Stimulated activated CD8-positive, alpha-beta memory T cell treated with anti-CD3 and anti-CD28 coated beads, Interleukin-12 subunit alpha, Interleukin-12 subunit beta, amount 100 ng/mL, for 24 hours (primary cell): ENCODE data around the gene RALGDS.
"Not testable (repeated sequence)": the region's sequence is repeated elsewhere in the genome, so short reads cannot be mapped to it uniquely, and the experiment has no call there.

Experiments used
- DNase-seq: peaks from one replicate; pipeline ENCODE4 v3.0.0-alpha.2; 2020; ENCODE audit errors: extremely low read depth

RALGDS gene

GRCh38 chr9:133106511-133107244, 14.4 kb downstream of the RALGDS start:
- no peak for DNase-seq

- no peak for DNase-seq
Measured at GRCh38 chr9:133105461-133105770, 15.6 kb downstream of the RALGDS start.

DNA sequence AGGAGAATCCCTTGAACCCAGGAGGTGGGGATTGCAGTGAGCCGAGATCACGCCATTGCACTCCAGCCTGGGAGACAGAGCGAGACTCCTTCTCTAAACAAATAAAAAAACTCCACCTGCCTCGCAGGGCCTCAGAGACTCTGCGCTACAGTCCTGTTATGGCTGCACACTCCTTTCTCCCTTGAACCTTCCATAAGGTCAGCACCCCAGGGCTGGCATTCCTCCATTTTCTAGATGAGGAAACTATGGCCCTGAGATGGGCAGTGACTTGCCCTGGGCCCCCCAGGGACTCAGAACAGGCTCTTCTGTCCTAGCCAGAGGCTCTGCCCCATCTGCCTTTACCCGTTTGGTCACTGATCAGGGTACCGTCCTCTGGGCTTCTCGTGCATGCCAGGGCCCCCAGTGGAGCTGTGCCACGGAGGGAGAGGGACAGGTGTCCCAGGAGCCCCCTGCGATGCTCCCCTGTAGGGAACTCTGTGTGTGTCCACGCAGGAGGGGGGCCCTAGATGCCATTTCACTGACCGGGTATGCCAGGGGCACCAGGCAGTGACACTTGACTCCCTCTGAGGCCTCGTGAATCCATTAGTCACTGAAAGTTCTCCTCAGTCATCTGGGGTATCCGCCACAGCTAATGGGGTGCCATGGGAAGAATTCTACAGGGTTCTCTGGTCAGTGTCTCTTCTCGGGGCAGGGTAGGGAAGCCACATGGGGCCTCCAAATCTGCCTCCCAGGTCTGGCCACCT, 16.2 kb downstream of the RALGDS start:
- DNase-seq = no peak

- DNase-seq = no peak
Measured at GRCh38 chr9:133103987-133104505, 17.0 kb downstream of the RALGDS start.

- no peak for DNase-seq
Measured at GRCh38 chr9:133103183-133103986, 17.7 kb downstream of the RALGDS start.

- DNase-seq = no peak
Measured at GRCh38 chr9:133102190-133103021, 18.6 kb downstream of the RALGDS start.

- DNase-seq = no peak
Measured at GRCh38 chr9:133101356-133102189, 19.5 kb downstream of the RALGDS start.

DNA sequence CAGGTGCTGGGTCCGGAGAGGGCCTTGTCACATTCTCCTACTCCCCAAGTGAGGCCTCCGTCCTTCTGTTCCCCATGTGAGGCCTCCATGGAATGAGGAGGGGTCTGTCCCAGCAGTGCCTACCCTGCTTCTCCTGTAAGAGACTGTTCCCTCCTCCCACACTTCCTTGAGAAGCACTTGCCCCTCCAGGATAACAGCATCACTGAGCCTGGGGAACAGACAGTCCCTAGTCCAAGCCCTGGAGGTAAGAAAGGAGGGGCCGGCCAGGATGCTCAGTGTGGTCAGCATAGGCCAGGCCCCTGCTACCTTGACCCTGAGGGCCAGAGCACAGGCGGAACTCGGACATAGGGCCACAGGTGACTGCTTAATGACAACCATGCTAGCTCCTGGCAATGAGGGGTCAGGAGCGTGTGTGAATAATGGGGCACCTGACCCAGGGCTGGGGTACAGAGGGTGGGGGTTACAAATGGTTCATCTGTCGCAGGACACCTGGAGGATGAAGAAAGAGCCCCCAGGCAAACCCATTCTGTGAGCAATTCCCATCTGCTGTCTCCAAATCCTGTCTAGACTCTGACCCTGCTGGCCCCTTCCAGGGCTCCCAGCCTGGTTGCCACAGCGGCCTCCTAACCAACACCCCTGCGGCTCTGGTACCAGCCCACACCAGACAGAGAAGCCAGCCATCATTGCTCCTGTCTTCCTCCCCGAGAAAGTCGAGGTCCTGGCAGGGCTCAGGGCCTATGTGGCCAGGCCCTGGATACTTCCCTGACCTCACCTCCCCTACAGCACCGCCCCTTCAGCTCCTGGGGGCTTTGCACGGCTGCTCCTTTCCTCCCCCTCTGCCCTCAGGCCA, 20.3 kb downstream of the RALGDS start:
- no peak for DNase-seq

GRCh38 chr9:133099726-133100505, 21.1 kb downstream of the RALGDS start:
- DNase-seq = no peak

- DNase-seq = no peak
Measured at GRCh38 chr9:133098871-133099270, 22.2 kb downstream of the RALGDS start.

DNA sequence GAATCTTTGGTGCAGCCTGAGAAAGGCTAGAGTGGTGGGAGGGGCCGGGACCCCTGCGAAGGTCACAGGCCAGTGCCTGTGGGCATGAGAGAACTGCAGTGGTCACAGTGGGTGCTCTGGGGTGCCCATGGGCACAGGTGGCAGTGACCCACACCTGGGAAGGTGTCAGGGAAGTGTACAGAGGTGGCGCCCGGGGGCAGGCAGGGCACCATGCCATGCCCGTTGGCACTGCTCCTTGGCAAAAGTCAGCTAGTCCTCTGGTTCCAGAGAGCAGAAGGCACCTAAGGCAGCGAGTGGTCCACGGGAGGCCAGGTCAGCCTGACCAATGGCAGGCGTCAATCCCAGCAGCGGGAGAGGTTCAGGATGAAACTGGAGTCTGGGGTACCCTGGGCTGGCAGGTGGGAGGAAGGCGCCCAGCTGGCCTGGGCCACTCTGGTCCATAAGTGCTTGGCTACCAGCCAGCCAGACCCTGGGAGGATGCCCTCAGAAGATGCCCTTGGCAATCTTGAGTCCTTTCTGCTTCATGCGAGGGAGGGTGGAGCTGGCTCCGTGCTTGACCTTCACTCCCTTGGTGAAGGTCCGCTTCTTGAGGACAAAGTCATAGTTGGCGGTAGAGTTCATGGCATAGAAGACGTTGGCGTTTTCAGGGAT, 22.8 kb downstream of the RALGDS start:
- no peak for DNase-seq

DNA sequence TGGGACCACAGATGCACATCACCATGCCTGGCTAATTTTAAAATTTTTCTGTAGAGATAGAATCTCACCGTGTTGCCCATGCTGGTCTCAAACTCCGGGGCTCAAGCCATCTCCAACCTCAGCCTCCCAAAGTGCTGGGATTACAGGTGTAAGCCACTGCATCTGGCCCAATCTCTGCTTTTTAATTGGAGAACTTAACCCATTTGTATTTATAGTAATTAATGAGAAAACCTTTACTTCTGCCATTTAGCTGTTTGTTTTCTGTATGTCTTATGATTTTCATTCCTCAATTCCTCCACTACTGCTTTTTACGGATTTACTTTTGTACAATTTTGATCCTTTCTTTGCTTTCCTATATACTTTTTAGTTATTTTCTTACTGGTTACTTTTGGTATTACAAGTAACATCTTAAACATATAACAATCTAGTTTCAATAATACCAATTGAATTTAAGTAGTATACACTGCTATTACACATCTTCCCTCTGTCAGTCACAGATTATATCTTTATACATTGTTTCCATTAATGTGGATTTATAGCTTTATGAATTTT, 26.1 kb downstream of the RALGDS start:
- DNase-seq = no peak

DNA sequence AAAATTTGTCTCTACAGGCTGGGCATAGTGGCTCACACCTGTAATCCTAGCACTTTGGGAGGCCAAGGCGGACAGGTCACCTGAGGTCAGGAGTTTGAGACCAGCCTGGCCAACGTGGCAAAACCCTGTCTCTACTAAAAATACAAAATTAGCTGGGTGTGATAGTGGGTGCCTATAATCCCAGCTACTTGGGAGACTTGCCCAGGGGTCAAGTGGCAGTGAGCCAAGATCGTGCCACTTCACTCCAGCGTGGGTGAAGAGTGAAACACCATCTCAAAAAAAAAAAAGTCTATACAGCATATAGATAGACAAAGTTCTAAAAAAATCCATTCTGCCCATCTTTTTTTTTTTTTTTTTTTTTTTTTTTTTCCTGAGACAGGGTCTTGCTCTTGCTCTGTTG, 26.7 kb downstream of the RALGDS start:
- not testable (repeated sequence) for DNase-seq

GRCh38 chr9:133090752-133091385, 30.2 kb downstream of the RALGDS start:
- DNase-seq = no peak

DNA sequence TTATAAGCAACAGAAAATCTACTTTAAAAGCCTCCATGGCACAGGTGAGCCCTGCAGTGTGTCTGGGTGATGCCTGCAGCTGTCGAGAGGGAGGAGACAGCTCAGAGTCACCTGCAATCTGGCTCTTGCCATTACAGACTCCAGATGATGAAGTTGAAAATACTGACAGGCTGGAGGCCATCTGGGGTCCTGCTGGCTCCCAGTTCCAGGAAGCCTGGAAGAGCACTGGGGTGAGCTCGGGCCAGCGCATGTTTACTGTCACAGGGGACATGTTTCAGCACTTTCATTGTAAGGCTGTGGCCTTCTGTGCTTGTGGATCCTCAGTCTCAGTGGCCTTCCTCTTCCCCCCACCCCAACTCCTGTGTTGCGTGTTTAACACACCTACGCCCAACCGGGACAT, 30.9 kb downstream of the RALGDS start:
- DNase-seq = no peak

- no peak for DNase-seq
Measured at GRCh38 chr9:133089271-133089671, 31.8 kb downstream of the RALGDS start.

DNA sequence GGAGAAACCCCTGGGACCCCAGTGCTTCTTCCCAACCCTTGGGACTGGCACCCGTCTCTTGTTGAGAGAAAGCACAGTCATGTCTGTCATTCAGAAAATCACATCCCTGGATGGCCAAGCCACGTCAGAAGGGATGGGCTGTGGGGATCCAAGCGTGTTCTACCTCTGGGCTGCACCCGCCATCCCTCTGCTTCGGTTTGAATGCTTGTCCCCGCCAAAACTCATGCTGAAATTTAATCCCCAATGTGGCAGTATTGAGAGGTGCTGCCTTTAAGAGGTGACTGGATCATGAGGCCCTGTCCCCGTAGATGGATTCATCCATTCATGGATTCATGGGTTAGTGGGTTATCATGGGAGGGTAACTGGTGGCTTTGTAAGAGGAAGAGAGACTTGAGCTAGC, 32.3 kb downstream of the RALGDS start:
- no peak for DNase-seq
